SK-N-SH (cell line): ENCODE data around the gene SKI. TPM values are rescaled to one million over a fixed set of nuclear protein-coding genes. Genes with fewer than 3 reads are reported as not detected.

Experiments
- CTCF ChIA-PET: fragments of 300-600, 350-600 bp; formaldehyde crosslinking; extraction: SDS; loops from one replicate; lab custom pipeline; 2021; lab: Yijun Ruan, JAX
- POLR2A ChIA-PET: fragments of 350-600 bp; sonication (Branson Sonifier 250); formaldehyde crosslinking; extraction: SDS; loops from one replicate; lab custom pipeline; 2020; ENCODE audit warnings: antibody characterized with exemption, inconsistent platforms; lab: Yijun Ruan, JAX
- DNase-seq: peaks from one replicate; pipeline ENCODE4 v3.0.0; 2012
- H2AFZ ChIP-seq: fragments of 200-600 bp; sonication (generic); 2 replicates; pipeline ENCODE4 v1.8.1; 2016; ENCODE audit warnings: antibody characterized with exemption, mild to moderate bottlenecking, low read depth
- H3F3A ChIP-seq: fragments of 200-600 bp; sonication (generic); replicated peaks from 2 replicates; pipeline ENCODE3; 2016; ENCODE audit warnings: antibody characterized with exemption, mild to moderate bottlenecking; ENCODE audit not compliant: insufficient read depth
- H3K27ac ChIP-seq, 2 experiments: fragments of 200-500 bp in 1 of 2; fragments of 200-600 bp in 1 of 2; sonication (Bioruptor generic) in 1 of 2; sonication (generic), shearing (Covaris generic) in 1 of 2; 2 replicates each; pipeline versions ENCODE4 v1.5.1 to v1.6.1; 2014 to 2016; ENCODE audit warnings: low read depth in 2 of 2, inconsistent platforms in 1 of 2, low read length in 1 of 2, mild to moderate bottlenecking in 1 of 2, mixed read lengths in 1 of 2
- H3K27me3 ChIP-seq: fragments of 200-600 bp; sonication (generic), shearing (Covaris generic); 2 replicates; pipeline ENCODE4 v1.6.1; 2016; ENCODE audit warnings: mixed run types; ENCODE audit not compliant: insufficient read depth
- H3K36me3 ChIP-seq, 2 experiments: fragments of 200-500 bp in 1 of 2; fragments of 200-600 bp in 1 of 2; sonication (Bioruptor generic) in 1 of 2; sonication (generic) in 1 of 2; replicated peaks in 1 of 2; 2 replicates each; pipeline versions ENCODE3 to v1.5.1; 2014 to 2016; ENCODE audit warnings: low read length in 1 of 2, mild to moderate bottlenecking in 1 of 2; ENCODE audit not compliant: insufficient read depth in 2 of 2, control insufficient read depth in 1 of 2
- H3K4me1 ChIP-seq, 2 experiments: fragments of 200-500 bp in 1 of 2; fragments of 200-600 bp in 1 of 2; sonication (Bioruptor generic) in 1 of 2; sonication (generic), shearing (Covaris generic) in 1 of 2; 2 replicates each; pipeline versions ENCODE4 v1.5.1 to v1.6.1; 2014 to 2016; ENCODE audit warnings: low read depth in 1 of 2, low read length in 1 of 2, mixed run types in 1 of 2; ENCODE audit not compliant: insufficient read depth in 2 of 2, control insufficient read depth in 1 of 2
- H3K4me2 ChIP-seq: fragments of 200-600 bp; sonication (generic), shearing (Covaris generic); 2 replicates; pipeline ENCODE4 v1.6.1; 2017; ENCODE audit warnings: mixed run types
- H3K4me3 ChIP-seq, 2 experiments: fragments of 200-500 bp in 1 of 2; fragments of 200-600 bp in 1 of 2; sonication (Bioruptor generic) in 1 of 2; sonication (generic), shearing (Covaris generic) in 1 of 2; 2 replicates each; pipeline versions ENCODE4 v1.5.1 to v1.8.1; 2014 to 2016; ENCODE audit warnings: low read depth in 2 of 2, inconsistent platforms in 1 of 2, low read length in 1 of 2, mild to moderate bottlenecking in 1 of 2, mixed read lengths in 1 of 2, moderate library complexity in 1 of 2
- H3K79me2 ChIP-seq: fragments of 200-600 bp; sonication (generic); 2 replicates; pipeline ENCODE4 v1.8.1; 2017; ENCODE audit warnings: mild to moderate bottlenecking; ENCODE audit not compliant: insufficient read depth
- H3K9ac ChIP-seq: fragments of 200-600 bp; sonication (generic); 2 replicates; pipeline ENCODE4 v1.6.1; 2017; ENCODE audit warnings: mixed run types
- H3K9me2 ChIP-seq: fragments of 200-600 bp; sonication (generic); 2 replicates; pipeline ENCODE4 v1.6.1; 2017; ENCODE audit warnings: mixed run types
- H3K9me3 ChIP-seq: fragments of 200-600 bp; sonication (generic); 2 replicates; pipeline ENCODE4 v1.6.1; 2017; ENCODE audit warnings: mixed run types, mild to moderate bottlenecking, moderate library complexity
- H4K20me1 ChIP-seq: fragments of 200-600 bp; sonication (generic); 2 replicates; pipeline ENCODE4 v1.6.1; 2017; ENCODE audit warnings: mild to moderate bottlenecking, mixed run types; ENCODE audit not compliant: insufficient read depth
- ELF1 ChIP-seq: IDR thresholded peaks from 2 replicates; pipeline ENCODE4 v1.4.0; 2012
- FOXJ3 ChIP-seq: sonication (generic); formaldehyde crosslinking; IDR thresholded peaks from 2 replicates; pipeline ENCODE4 v1.5.1; 2020; ENCODE audit warnings: mild to moderate bottlenecking, missing genetic modification reagents
- FOXM1 ChIP-seq: IDR thresholded peaks from 2 replicates; pipeline ENCODE4 v1.4.0; 2012; ENCODE audit warnings: low read depth, mild to moderate bottlenecking
- GABPA ChIP-seq: IDR thresholded peaks from 2 replicates; pipeline ENCODE4 v1.4.0; 2012; ENCODE audit warnings: low read depth, mild to moderate bottlenecking
- GATA2 ChIP-seq: sonication (generic); formaldehyde crosslinking; IDR thresholded peaks from 2 replicates; pipeline ENCODE4 v1.5.0; 2020; ENCODE audit warnings: mild to moderate bottlenecking, missing genetic modification reagents
- JUND ChIP-seq: IDR thresholded peaks from 2 replicates; pipeline ENCODE4 v1.4.0; 2012
- MAX ChIP-seq: IDR thresholded peaks from 2 replicates; pipeline ENCODE4 v1.4.0; 2012; ENCODE audit warnings: low read depth
- MEF2A ChIP-seq: IDR thresholded peaks from 2 replicates; pipeline ENCODE4 v1.4.0; 2012; ENCODE audit warnings: low read depth, borderline replicate concordance
- MXI1 ChIP-seq: IDR thresholded peaks from 2 replicates; pipeline ENCODE4 v1.6.1; 2012; ENCODE audit warnings: mild to moderate bottlenecking, low read depth, low read length, improper control_type of control experiment
- NFIC ChIP-seq: IDR thresholded peaks from 2 replicates; pipeline ENCODE4 v1.4.0; 2012; ENCODE audit warnings: borderline replicate concordance
- NRF1 ChIP-seq: IDR thresholded peaks from 2 replicates; pipeline ENCODE4 v1.6.1; 2012; ENCODE audit warnings: low read depth, mild to moderate bottlenecking, low read length
- PBX3 ChIP-seq: IDR thresholded peaks from 2 replicates; pipeline ENCODE4; 2012
- SIN3A ChIP-seq: IDR thresholded peaks from 2 replicates; pipeline ENCODE4 v1.6.1; 2012; ENCODE audit warnings: low read depth, mild to moderate bottlenecking, low read length, moderate library complexity, borderline replicate concordance
- TAF1 ChIP-seq: IDR thresholded peaks from 2 replicates; pipeline ENCODE4 v1.6.1; 2012; ENCODE audit warnings: low read depth, mild to moderate bottlenecking, low read length, moderate library complexity, borderline replicate concordance
- TCF12 ChIP-seq: IDR thresholded peaks from 2 replicates; pipeline ENCODE4 v1.4.0; 2012
- TEAD4 ChIP-seq: IDR thresholded peaks from 2 replicates; pipeline ENCODE4 v1.4.0; 2012; ENCODE audit warnings: mild to moderate bottlenecking, borderline replicate concordance; ENCODE audit not compliant: insufficient read depth
- ZBTB33 ChIP-seq: IDR thresholded peaks from 2 replicates; pipeline ENCODE4 v1.4.0; 2012; ENCODE audit warnings: low read depth, borderline replicate concordance
- WGBS: methylation state at CpG from one replicate; pipeline ENCODE4 v1.1.6; 2017; ENCODE audit warnings: low lambda C conversion rate; 5-methylcytosine and 5-hydroxymethylcytosine counted together
- polyA plus RNA-seq, 3 experiments: library from polyadenylated mRNA; depleted of rRNA; stranded (reverse); fragments of >200 nt; gene quantifications; 2 replicates each; pipeline ENCODE4 v1.2.3, GENCODE V29; 2012
- TF ChIP-seq, protein P1 (sequence below): fragments of 200-600 bp; sonication (generic); IDR thresholded peaks from 2 replicates; pipeline ENCODE4 v1.6.1; 2017; ENCODE audit warnings: antibody characterized with exemption, mild to moderate bottlenecking, moderate library complexity
- TF ChIP-seq, protein P2 (sequence below): IDR thresholded peaks from 2 replicates; pipeline ENCODE4 v1.6.1; 2012; ENCODE audit warnings: mild to moderate bottlenecking, low read depth, low read length, moderate library complexity
- TF ChIP-seq, protein P3 (sequence below): fragments of 150-350 bp; IDR thresholded peaks from 2 replicates; pipeline ENCODE4 v1.6.1; 2016; ENCODE audit warnings: mild to moderate bottlenecking, low read depth, low read length

Gene SKI
- polyA plus RNA-seq, 1 of the 3 experiments (the other 2 are of a cell fraction): 7.2 TPM

GRCh38 chr1:2348346-2349325, 120.5 kb downstream of the SKI start:
- H3K4me3 ChIP-seq: no peak overlapping the region
- H3K4me2 ChIP-seq: no peak overlapping the region
- no peak overlapping the region for H2AFZ ChIP-seq
- no peak for DNase-seq
- peaks cover 0 to 10% of the 10 kb centered on the region in 2 experiments; a peak in 1 of 4 replicates for H3K4me1 ChIP-seq
- H3K27me3 ChIP-seq: no peaks in the 10 kb centered on the region
- no peak overlapping the region for H3K9ac ChIP-seq
- H3K27ac ChIP-seq: no peak overlapping the region
- no peaks in the 10 kb centered on the region for H3K36me3 ChIP-seq
- ChIA-PET POLR2A (no interaction called here), CTCF (no interaction called here)
- no peaks in the 10 kb centered on the region for H3K9me3 ChIP-seq
- H3F3A ChIP-seq: no peaks in the 10 kb centered on the region
- H3K79me2 ChIP-seq: no peaks in the 10 kb centered on the region
- TF ChIP-seq NRF1: no peak
- no peak for TF ChIP-seq JUND
- TF ChIP-seq MEF2A: no peak
- TF ChIP-seq TEAD4: no peak
- TF ChIP-seq MXI1: no peak
- no peak for TF ChIP-seq ELF1
- TF ChIP-seq, protein P1, sequence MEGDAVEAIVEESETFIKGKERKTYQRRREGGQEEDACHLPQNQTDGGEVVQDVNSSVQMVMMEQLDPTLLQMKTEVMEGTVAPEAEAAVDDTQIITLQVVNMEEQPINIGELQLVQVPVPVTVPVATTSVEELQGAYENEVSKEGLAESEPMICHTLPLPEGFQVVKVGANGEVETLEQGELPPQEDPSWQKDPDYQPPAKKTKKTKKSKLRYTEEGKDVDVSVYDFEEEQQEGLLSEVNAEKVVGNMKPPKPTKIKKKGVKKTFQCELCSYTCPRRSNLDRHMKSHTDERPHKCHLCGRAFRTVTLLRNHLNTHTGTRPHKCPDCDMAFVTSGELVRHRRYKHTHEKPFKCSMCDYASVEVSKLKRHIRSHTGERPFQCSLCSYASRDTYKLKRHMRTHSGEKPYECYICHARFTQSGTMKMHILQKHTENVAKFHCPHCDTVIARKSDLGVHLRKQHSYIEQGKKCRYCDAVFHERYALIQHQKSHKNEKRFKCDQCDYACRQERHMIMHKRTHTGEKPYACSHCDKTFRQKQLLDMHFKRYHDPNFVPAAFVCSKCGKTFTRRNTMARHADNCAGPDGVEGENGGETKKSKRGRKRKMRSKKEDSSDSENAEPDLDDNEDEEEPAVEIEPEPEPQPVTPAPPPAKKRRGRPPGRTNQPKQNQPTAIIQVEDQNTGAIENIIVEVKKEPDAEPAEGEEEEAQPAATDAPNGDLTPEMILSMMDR: no peak
- TF ChIP-seq SIN3A: no peak
- no peak for TF ChIP-seq PBX3
- TF ChIP-seq GABPA: no peak
- no peak for TF ChIP-seq MAX
- TF ChIP-seq TCF12: no peak
- no peak for TF ChIP-seq FOXJ3
- TF ChIP-seq ZBTB33: no peak
- TF ChIP-seq, protein P2, sequence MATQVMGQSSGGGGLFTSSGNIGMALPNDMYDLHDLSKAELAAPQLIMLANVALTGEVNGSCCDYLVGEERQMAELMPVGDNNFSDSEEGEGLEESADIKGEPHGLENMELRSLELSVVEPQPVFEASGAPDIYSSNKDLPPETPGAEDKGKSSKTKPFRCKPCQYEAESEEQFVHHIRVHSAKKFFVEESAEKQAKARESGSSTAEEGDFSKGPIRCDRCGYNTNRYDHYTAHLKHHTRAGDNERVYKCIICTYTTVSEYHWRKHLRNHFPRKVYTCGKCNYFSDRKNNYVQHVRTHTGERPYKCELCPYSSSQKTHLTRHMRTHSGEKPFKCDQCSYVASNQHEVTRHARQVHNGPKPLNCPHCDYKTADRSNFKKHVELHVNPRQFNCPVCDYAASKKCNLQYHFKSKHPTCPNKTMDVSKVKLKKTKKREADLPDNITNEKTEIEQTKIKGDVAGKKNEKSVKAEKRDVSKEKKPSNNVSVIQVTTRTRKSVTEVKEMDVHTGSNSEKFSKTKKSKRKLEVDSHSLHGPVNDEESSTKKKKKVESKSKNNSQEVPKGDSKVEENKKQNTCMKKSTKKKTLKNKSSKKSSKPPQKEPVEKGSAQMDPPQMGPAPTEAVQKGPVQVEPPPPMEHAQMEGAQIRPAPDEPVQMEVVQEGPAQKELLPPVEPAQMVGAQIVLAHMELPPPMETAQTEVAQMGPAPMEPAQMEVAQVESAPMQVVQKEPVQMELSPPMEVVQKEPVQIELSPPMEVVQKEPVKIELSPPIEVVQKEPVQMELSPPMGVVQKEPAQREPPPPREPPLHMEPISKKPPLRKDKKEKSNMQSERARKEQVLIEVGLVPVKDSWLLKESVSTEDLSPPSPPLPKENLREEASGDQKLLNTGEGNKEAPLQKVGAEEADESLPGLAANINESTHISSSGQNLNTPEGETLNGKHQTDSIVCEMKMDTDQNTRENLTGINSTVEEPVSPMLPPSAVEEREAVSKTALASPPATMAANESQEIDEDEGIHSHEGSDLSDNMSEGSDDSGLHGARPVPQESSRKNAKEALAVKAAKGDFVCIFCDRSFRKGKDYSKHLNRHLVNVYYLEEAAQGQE: no peak
- no peak for TF ChIP-seq TAF1
- no peak for TF ChIP-seq NFIC
- TF ChIP-seq, protein P3, sequence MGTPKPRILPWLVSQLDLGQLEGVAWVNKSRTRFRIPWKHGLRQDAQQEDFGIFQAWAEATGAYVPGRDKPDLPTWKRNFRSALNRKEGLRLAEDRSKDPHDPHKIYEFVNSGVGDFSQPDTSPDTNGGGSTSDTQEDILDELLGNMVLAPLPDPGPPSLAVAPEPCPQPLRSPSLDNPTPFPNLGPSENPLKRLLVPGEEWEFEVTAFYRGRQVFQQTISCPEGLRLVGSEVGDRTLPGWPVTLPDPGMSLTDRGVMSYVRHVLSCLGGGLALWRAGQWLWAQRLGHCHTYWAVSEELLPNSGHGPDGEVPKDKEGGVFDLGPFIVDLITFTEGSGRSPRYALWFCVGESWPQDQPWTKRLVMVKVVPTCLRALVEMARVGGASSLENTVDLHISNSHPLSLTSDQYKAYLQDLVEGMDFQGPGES: no peak
- no peak for TF ChIP-seq GATA2
- no peak for TF ChIP-seq FOXM1
- WGBS: 92% methylated on average over 49 of the region's 59 CpGs
- no peaks in the 10 kb centered on the region for H3K9me2 ChIP-seq
- no peaks in the 10 kb centered on the region for H4K20me1 ChIP-seq
